NCI-H345 treated with DMSO at 0.1 percent for 48 hours (cell line): ENCODE data around the gene NOXO1.
A peak's percentile ranks its signal among the peaks of the same experiment; 100 is the strongest.
"Not testable (repeated sequence)": the region's sequence is repeated elsewhere in the genome, so short reads cannot be mapped to it uniquely, and the experiment has no call there.

ENCODE experiments used
- DNase-seq: peaks from one replicate; lab custom pipeline; 2025; ENCODE audit not compliant: unreplicated experiment; lab: John Stamatoyannopoulos, UW

The NOXO1 gene

GRCh38 chr16:2011726-2012125 lies 30.5 kb upstream of the NOXO1 start:
- not testable (repeated sequence) for DNase-seq

DNA sequence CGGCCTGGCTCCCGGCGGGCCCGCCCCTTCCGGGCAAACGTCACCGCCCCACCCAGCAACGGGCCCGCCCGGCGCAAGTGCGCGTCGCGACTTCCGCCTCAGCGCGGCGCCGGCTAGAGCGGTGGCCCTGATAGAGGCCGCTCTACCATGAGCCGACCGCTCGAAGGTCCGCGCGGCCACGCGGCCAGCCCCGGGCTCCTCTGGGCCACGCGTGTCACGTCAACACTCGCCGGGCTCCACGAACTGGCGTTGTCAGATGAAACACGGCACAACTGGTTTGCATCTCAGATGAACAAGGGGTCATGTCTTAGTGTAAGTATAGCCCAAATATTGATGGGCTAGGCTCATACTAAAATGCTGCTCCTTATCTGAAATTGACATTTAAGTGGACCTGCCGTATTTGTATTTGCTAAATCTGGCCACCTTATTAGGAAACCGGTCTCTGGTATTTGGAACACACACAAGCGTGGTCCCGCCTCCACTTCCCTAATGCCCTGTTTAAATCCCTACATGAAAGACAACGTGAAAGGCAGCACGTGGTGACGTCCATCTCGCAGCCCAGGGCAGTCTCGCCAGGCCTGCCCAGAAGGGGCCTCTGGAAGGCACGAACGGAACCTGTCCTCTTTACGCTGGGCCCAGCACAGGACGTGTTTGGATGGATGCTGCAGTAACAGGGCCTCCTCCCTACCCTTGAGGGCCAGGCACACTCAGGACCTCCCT lies 28.7 kb upstream of the NOXO1 start, which contains the start of gene ZNF598:
Gene ZNF598 (minus strand): TSS at position 31 of the 720 bp plus-strand sequence.
- peak; percentile 43 for DNase-seq

DNA sequence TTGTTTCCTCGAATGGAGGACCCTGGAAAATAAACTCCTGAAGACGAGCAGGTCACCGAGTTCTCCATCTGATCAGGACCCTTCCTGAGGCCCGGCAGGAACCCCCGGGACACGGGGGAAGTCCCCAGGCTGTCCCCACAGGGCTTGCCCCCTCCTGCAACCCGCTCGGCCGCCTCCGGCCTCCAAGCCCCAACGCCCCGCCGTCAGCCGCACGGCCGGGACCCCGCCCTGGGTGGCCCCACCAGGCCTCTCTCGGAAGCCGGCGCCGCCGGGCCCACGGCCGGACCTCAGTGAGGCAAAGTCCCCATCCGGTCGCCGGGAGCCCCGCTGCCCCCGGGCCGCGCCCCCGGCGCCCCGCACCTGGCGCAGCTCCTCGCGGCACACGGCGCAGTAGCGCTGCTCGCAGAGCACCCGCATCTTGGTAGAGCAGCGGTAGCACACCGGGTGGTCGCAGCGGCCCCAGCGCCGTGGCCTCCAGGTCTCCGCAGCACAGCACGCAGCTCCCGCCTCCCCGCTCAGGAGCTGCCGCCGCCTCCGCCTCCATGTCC lies 28.0 kb upstream of the NOXO1 start:
- no peak for DNase-seq

DNA sequence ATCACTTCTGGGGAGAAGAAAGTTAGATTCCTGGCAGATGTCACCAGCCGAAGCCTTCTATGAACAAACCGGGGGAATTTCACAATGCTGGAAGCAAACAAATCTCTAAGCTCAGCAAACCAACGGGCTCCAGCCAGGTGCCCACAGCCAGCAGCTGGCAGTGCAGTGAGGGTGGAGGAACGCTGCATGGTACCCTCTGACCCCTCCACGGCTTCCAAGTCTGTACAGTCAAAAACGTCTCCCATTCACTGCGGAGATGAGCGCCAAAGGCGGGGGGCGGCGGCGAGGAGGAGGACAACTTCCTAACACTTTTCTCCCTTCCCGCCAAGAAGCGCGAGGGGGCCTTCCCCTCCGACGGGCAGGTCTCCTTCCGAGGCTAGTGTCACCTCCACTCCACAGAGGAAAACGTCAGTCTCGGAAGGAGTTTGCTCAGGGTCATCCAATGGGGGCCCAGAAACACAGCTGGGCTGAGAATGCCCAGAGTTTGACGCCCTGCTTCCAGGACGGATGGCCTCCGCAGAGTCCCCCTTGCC lies 27.4 kb upstream of the NOXO1 start:
- no peak for DNase-seq

DNA sequence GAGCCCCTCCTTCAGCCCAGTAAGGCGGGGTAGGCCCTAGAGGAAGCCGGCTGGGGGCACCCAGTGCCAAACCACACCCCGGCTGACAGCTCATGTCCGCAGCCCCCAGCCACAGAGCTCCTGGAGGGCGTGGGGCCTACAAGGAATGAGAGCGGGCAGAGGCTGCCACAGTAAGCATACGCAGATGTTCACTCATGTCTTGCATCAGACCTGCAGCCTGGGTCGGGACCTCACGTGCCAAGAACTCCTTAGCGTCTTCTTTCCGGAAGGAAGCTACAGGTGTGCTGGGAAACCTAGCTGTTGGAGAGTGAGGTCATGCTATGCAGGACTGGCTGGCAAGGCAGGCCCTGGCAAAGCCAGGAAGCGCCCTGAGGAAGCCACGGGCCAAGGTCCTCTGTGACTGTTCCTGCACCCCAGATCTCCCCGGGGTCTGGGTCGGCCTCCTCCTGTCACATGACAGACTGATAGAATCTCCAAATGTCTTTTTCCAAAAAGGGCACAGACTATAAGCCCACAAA lies 26.8 kb upstream of the NOXO1 start:
- no peak for DNase-seq

GRCh38 chr16:2007081-2007836 lies 26.0 kb upstream of the NOXO1 start:
- no peak for DNase-seq

GRCh38 chr16:2006317-2006716 lies 25.0 kb upstream of the NOXO1 start:
- DNase-seq = no peak

DNA sequence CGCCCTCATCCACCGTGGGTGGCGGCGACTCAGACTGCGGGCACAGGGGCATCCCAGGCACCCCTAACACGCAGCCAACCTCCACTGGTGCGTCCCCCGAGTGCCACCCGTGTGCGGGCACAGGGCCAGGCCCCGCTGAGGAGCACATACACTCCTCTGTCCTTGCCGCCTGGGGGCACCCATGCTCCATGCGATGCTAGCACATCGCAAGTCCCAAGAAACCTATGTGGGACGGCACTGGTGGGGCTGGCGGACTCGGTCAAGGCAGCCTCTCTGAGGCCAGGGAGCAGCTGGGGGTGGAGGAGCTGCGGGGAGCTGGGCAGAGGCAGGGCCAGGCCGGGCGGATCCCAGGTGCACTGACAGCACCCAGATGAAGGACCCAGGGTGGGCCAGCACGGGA lies 24.4 kb upstream of the NOXO1 start:
- DNase-seq = no peak

GRCh38 chr16:2004795-2005517 lies 23.7 kb upstream of the NOXO1 start:
- DNase-seq = no peak

DNA sequence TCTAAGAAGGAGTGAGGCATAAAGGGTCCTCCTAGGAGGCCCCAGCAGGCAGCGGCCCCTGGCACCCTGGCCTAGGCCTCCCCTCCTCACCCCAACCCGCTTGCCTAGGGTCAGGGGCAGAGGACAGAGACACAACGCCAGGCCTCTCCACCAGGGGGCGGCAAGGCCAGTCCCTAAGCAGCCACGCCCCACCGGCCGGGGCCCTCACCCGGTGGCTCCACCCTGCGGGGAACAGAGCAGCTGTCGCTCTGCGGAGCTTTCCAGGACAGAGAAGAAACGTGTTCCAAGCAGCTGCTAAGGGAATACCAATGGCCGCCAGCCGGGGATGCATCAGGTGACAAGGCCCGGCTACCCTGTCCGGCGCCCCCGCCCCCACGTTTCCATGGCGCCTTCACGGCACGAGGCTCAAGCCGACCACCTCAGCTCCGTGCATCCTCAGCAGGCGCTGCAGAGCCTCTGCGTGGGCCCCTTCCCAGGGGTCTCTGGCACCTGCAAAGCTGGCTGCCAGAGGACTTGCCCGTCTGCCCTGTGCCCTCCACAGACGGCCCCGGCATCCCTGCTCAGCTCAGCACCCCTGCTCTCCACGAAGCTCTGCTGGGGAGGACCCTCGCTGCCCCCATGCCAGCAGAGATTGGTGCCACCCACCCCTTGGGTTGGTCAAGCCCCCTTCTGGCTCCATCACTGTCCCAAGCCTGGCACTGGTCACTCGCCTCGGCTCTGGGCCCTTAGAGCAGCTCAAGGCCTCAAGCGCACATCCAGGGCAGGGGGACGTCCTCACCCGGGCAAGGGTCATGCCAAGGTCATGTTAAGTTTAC lies 22.8 kb upstream of the NOXO1 start:
- peak; percentile 86 for DNase-seq

DNA sequence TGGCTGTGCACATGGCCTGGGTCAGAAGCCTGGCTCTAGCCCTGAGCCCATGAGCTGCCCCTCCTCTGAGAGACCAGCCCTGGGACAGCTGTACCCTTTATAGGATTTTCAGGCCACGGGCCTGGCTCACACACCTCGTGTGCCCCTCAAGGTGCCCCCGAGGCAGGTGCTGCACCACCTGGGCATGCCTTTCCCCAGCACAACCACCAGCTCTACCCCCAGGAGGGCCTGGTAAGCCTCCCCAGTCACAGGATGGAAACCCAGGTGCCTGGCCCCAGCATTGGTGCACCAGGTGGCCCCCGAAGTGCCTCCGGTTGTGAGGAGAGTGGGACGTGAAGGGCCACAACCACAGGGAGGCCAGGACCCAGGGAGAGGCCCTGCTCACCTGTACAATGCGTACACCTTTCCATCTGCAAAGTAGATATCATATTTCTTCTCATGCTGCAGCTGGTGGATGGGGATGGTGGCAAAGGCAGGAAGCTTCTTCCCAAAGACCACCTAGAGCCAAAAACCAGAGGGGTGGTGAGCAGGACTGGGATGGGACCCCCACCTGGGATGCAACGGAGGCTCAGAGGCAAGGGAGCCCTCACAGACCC lies 22.1 kb upstream of the NOXO1 start:
- DNase-seq = no peak

DNA sequence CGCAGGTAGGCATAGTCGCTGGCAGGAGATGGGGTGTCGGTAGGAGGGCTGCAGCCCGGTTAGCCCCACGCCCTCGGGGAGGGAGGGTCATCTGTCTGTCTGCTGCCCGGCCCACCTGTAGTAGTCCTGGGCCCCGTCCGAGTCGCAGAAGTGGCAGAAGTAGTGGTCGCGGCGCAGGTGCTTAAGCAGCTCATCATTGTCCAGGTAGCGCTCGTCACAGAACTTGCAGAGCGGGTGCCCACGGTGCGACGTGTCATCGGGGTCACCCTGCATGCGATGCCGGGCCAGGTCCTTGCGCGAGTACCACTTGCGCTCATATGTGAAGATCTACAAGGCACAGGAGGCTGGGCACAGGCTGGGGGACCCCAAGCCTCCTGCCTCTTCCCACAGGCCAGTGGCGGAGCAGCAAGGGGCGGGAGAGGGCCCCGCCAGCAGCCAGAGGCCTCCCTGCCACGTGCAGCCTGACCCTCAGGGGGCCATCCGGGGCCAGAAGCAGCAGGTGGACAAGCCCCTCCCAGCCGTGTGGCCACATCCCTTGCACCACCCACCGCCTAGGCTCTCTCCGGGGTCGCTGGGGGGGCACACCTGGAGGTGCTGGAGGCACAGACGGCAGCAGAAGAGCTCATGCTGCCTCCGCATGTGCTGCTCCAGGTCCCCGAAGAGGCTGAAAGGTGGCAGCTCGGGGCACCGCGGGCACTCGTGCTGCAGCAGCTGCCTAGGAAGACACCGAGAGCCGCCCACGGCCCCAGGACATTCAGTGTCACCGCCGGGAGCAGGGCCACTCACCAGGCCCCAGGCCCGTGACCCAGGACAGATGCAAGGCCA lies 21.3 kb upstream of the NOXO1 start:
- DNase-seq = no peak

DNA sequence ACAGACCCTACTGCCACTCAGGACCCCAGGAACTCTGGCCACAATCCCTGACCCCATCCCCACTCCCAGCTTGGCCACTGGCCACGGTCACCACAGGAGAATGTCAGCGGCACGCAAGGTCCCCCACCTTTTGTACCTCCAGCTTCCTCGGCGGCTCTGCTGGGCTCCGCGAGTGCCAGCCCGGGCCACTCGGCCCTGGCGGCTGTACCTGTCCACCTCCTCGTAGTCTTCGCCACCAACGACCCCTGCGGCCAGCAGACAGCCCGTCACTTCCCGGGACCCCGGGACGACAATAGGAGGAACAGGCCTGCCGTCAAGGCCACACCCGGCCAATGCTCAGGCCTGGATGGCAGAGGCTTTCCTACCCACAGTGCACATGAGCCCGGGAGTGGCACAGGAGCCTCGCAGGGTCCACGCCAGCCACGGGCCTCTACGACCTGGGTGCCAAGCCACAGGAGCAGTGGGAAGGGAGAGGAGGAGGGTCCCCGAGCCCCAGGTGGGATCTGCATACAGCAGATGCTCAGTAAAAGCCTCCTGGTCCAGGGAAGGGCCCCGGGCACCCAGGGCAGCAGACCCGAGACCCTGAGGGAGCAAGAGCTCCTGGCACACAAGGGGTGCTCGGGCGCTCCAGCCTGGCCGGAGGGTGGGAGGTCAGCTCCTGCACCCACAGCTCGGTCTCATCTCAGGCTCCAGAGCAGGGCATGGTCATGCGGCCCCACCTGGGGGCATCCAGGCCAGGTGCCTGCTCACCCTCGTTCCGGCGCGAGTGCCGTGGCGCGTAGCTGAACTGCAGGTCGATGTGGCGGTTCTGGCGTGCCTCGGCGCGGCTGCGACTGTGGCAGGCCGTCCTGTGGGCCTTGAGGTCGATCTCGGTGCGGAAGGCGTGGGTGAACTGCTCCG lies 20.4 kb upstream of the NOXO1 start:
- DNase-seq = no peak

DNA sequence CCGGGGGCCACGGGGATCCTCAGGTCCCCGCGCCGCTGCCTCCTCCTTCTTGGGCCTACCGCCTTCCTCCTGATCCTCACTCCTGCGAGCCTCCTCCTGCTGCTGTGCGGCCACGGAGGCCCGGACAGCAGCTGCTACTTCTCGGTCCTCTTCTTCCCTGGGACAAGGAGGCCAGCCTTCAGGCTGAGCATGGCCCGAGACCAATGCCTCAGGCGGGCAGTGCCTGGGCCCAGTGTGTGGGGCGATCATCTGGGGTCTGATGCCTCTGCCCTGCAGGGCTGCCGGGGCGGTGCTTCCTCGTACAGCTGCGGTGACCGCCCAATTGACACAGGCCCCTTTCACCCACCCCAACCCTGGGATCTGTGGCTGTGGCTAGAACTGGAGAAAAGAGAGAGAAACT lies 19.8 kb upstream of the NOXO1 start:
- no peak for DNase-seq

- DNase-seq = no peak
Measured at GRCh38 chr16:1999866-2000514, 18.7 kb upstream of the NOXO1 start.

DNA sequence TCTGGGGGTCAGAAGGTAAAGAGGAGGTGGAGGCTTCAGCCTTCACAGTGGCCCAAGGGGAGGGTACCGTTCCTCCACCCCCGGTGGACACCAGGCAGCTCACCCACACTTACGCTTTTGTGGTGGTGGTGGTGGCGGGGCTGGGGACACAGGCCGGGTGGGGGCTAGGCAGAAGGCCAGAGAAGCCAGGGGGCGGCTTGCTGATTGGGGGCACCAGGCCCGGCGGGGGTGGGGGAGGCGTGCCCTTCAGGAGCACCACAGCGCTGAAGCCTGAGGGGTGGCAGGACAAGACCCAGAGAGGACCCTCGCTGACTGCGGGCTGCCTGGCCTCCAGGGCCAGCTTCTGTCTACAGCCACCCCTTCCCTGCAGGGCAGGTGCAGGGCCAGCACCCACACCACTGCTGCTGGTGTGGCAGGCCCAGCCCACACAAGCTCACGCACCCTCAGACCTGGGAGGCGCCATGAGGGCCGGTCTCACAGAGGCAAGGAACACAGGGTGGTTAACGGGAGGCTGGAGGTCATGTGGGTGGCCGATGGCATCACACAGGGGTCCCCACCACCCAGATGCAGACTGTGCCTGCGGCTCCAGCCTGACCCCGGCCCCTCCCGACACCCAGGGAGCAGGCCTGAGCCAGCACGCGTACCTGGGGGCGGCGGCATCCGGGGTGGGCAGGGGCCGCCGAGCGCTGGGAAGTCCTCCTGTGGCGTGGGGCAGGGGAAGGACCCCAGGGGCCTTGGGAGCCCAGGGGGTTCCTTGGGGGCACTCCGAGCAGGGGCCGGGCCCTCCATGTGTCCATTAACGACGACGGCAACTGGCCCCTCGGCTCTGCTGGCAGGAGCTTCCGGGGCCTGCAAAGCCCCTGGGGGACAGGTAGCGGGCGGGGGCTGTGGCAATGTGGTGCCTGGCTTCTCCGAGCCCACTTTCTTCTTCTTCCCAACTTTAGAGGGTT lies 17.9 kb upstream of the NOXO1 start:
- DNase-seq = no peak
